ENCODE measurements around the gene EIF3D. TPM values are rescaled to one million over a fixed set of nuclear protein-coding genes. Genes with fewer than 3 reads are reported as not detected.
A peak's percentile ranks its signal among the peaks of the same experiment; 100 is the strongest.

Gene EIF3D
- total RNA-seq, 6 experiments from 2014 or later: 34.9 to 141 (median 50.1) TPM

DNA sequence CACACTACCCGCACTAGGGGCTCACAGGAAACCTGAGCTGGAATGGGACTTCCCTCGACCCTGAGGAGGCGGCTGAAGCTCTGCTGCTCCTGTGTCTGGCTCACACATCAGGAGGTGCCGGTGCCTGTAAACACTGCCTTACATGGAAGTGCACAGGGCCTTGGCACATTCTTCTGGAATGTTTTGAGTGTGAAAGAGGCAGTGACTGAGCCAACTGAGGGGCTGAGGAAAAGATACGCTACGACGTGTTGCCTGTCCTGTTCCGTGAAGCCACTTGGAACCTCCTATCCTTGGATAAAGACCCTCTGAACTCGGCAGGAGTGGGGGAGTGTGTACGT lies 58.0 kb downstream of the EIF3D start:
- no peak overlapping the region for H3K27ac ChIP-seq
- DNase-seq: no peak
- 75% methylated on average over 5 of the region's 10 CpGs for WGBS (ENCODE audit: insufficient coverage, low coverage, low lambda C conversion rate, missing lambda C conversion rate)

DNA sequence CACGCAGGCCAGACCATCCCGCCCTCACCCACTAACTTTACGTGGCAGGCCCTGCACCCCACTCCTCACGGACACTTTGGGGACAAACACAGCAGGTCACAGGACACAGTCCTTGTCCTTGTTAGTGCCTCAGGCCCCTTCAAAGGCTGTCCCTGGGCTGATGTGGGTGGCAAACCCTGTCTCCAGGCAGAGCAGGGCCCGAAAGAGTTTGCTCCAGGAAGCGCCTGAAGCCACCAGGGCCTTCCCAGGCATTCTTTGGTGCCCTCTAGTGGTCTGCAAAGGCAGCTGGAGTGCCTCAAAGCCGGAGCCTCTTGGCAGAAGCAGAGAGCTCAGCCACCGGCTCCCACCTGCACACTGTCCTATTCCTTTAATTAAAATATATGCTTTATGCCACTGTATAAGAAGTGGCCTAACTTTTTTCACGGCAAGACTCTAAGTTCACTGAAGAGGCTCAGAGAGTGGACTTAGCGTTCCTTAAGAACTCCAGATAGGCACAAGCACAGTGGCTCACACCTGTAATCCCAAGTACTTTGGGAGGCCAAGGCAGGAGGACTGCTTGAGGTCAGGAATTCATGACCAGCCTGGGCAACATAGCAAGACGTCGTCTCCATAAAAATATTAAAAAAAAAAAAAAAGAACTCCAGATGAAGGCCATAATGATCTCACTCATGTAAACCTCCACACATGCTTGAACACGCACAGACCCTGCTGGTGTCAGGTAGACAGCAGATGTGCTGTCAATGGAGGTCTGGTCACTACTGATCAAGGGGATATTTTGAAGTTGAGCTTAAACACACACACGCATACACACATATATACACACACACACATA lies 58.6 kb downstream of the EIF3D start:
- TF ChIP-seq POLR2A (IDR thresholded peaks at IDR 0.05) (no peak), CTCF (IDR thresholded peaks at IDR 0.05) (peak; percentile 92 to 98 (median 98))
- peak overlapping the region in 1 of 3 donors; percentile 33 for H3K27ac ChIP-seq
- peak; percentile 76 to 83 (median 82) for DNase-seq
- no peak overlapping the region for H3K4me3 ChIP-seq
- H3K36me3 ChIP-seq: peaks cover 0 to 21% (median 9%) of the 10 kb centered on the region in 4 donors
- peaks cover 0 to 8% (median 0%) of the 10 kb centered on the region in 4 donors for H3K4me1 ChIP-seq
- WGBS (ENCODE audit: insufficient coverage, low coverage, low lambda C conversion rate, missing lambda C conversion rate): 29% methylated on average over 9 of the region's 14 CpGs
- H3K27me3 ChIP-seq: no peaks in the 10 kb centered on the region
- intact Hi-C loops (cut with DNase I): loop anchor here (5.0 to 10.0 kb wide), 3 partner anchors 96 to 173 kb away; no protein-coding TSS in a partner anchor
- peak; percentile 79 to 88 (median 86) for ATAC-seq
- H3K9me3 ChIP-seq: no peaks in the 10 kb centered on the region

More for the DNA sequence above, 58.0 kb downstream of the EIF3D start:
- Histone ChIP-seq H3K4me1 (peaks cover 0 to 2% (median 0%) of the 10 kb centered on the region in 4 donors), H3K4me3 (no peak overlapping the region), H3K36me3 (peaks cover 0 to 27% (median 11%) of the 10 kb centered on the region in 4 donors), H3K9me3 (no peaks in the 10 kb centered on the region), H3K27me3 (no peaks in the 10 kb centered on the region)
- intact Hi-C loops (cut with DNase I): loop anchor here (5.0 to 10.0 kb wide), 3 partner anchors 96 to 174 kb away; no protein-coding TSS in a partner anchor
- TF ChIP-seq CTCF (IDR thresholded peaks at IDR 0.05): no peak
- TF ChIP-seq POLR2A (IDR thresholded peaks at IDR 0.05): no peak
- ATAC-seq: no peak

- no peaks in the 10 kb centered on the region for H3K9me3 ChIP-seq
- no peaks in the 10 kb centered on the region for H3K27me3 ChIP-seq
- H3K4me3 ChIP-seq: no peak overlapping the region
- H3K36me3 ChIP-seq: peaks cover 0 to 11% (median 5%) of the 10 kb centered on the region in 4 donors
- WGBS (ENCODE audit: insufficient coverage, low coverage, low lambda C conversion rate, missing lambda C conversion rate): 56% methylated on average over 8 of the region's 14 CpGs
- TF ChIP-seq POLR2A (IDR thresholded peaks at IDR 0.05) (no peak), CTCF (IDR thresholded peaks at IDR 0.05) (no peak)
- H3K4me1 ChIP-seq: peaks cover 0 to 15% (median 2%) of the 10 kb centered on the region in 4 donors
- no peak for DNase-seq
- H3K27ac ChIP-seq: no peak overlapping the region
- intact Hi-C loops (cut with DNase I): no loop called here
- ATAC-seq: no peak
These were observed 59.8 kb downstream of the EIF3D start for GRCh38 chr22:36469094-36469710.

DNA sequence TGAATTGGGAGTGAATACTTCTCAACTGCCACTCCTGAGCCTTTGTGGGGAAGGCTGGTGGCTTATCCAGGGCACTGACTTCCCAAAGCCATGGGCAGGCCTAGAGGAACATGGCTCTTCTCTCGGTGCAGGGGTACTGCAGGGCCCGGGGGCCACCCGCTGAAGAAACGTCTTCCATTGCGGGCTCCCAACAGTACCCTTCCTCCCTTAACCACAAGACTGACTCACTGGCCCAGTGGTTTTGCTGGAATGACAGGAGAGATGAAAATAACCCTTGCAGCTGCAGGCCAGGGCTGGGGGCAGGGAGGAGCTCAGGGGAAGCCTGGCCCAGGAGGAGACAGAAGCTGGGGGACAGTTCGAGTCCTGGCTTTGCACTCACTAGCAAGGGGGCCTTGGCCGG lies 61.0 kb downstream of the EIF3D start:
- no peaks in the 10 kb centered on the region for H3K9me3 ChIP-seq
- TF ChIP-seq POLR2A (IDR thresholded peaks at IDR 0.05): no peak
- H3K27ac ChIP-seq: peak overlapping the region in 1 of 3 donors; percentile 24
- intact Hi-C loops (cut with DNase I): no loop called here
- no peak for ATAC-seq
- 74% methylated on average over 7 of the region's 7 CpGs for WGBS (ENCODE audit: insufficient coverage, low coverage, low lambda C conversion rate, missing lambda C conversion rate)
- H3K27me3 ChIP-seq: no peaks in the 10 kb centered on the region
- no peak overlapping the region for H3K4me3 ChIP-seq
- peaks cover 0 to 6% (median 0%) of the 10 kb centered on the region in 4 donors for H3K36me3 ChIP-seq
- no peak for DNase-seq
- H3K4me1 ChIP-seq: peaks cover 0 to 15% (median 2%) of the 10 kb centered on the region in 4 donors

Measured in right lobe of liver (tissue), 6 donors.